Caco-2 (cell line): ENCODE measurements around the gene ITIH5. TPM values are rescaled to one million over a fixed set of nuclear protein-coding genes. Genes with fewer than 3 reads are reported as not detected.

Experiments used
- BruUV-seq: library from RNA; stranded (reverse); fragments of 400-500 nt; replicated peaks from 2 replicates; lab custom pipeline; 2021; lab: Mats Ljungman, UMichigan
- CTCF ChIA-PET: fragments of 300-600 bp; sonication (Branson Sonifier 250); formaldehyde crosslinking; loops from one replicate; lab custom pipeline; 2022; ENCODE audit warnings: antibody characterized with exemption; lab: Charles Lee
- POLR2A ChIA-PET: fragments of 300-600 bp; sonication (Branson Sonifier 250); formaldehyde crosslinking; loops from one replicate; lab custom pipeline; 2022; ENCODE audit warnings: antibody characterized with exemption; lab: Charles Lee
- DNase-seq, 2 experiments: peaks; one replicate each; pipeline versions ENCODE4 v3.0.0 to v3.0.0-alpha.2; 2020 to 2022
- H3K27me3 ChIP-seq: replicated peaks from 2 replicates; pipeline ENCODE4 v1.6.0; 2011; ENCODE audit warnings: low read length; ENCODE audit not compliant: control insufficient read depth, insufficient read depth
- H3K36me3 ChIP-seq: 2 replicates; pipeline ENCODE4 v1.5.1; 2011; ENCODE audit warnings: low read length; ENCODE audit not compliant: control insufficient read depth, insufficient read depth
- H3K4me1 ChIP-seq: fragments of 250-450 bp; sonication (Bioruptor Pico); 2 replicates; pipeline ENCODE4 v1.5.1; 2020; ENCODE audit warnings: mild to moderate bottlenecking
- H3K4me3 ChIP-seq: 2 replicates; pipeline ENCODE4 v1.5.1; 2011; ENCODE audit warnings: low read depth, mild to moderate bottlenecking, control low read depth, low read length
- H3K9me3 ChIP-seq: fragments of 250-450 bp; sonication (Bioruptor Pico); 2 replicates; pipeline ENCODE4 v1.5.1; 2020; ENCODE audit warnings: mild to moderate bottlenecking, moderate library complexity
- H3K27ac Mint-ChIP-seq: one replicate; pipeline ENCODE4 v1.8.0; 2022; ENCODE audit warnings: mixed read lengths; ENCODE audit not compliant: unreplicated experiment
- H3K27me3 Mint-ChIP-seq: one replicate; pipeline ENCODE4 v1.8.0; 2022; ENCODE audit warnings: mixed read lengths; ENCODE audit not compliant: insufficient read depth, unreplicated experiment
- H3K36me3 Mint-ChIP-seq: one replicate; pipeline ENCODE4 v1.8.0; 2022; ENCODE audit warnings: mild to moderate bottlenecking, mixed read lengths; ENCODE audit not compliant: insufficient read depth, unreplicated experiment
- H3K4me1 Mint-ChIP-seq: one replicate; pipeline ENCODE4 v1.8.0; 2022; ENCODE audit warnings: low read depth, mixed read lengths; ENCODE audit not compliant: unreplicated experiment
- H3K4me3 Mint-ChIP-seq: one replicate; pipeline ENCODE4 v1.8.0; 2022; ENCODE audit warnings: mild to moderate bottlenecking, moderate library complexity, mixed read lengths; ENCODE audit not compliant: unreplicated experiment
- H3K9me3 Mint-ChIP-seq: one replicate; pipeline ENCODE4 v1.8.0; 2022; ENCODE audit warnings: mixed read lengths; ENCODE audit not compliant: unreplicated experiment
- CTCF ChIP-seq, 2 experiments: fragments of 200-600 bp in 1 of 2; IDR thresholded peaks; 1 replicate in 1 of 2; 2 replicates in 1 of 2; pipeline versions ENCODE4 v1.5.1 to v1.8.0; 2011 to 2022; ENCODE audit warnings: antibody characterized with exemption in 1 of 2, control low read depth in 1 of 2, inconsistent platforms in 1 of 2, low read depth in 1 of 2, low read length in 1 of 2, mild to moderate bottlenecking in 1 of 2, moderate library complexity in 1 of 2; ENCODE audit not compliant: insufficient read depth in 1 of 2, severe bottlenecking in 1 of 2, unreplicated experiment in 1 of 2
- intact Hi-C: fragments of 100-400 bp; cut with micrococcal nuclease; formaldehyde crosslinking; loops from one replicate; pipeline ENCODE4 v1.10.0; 2022; ENCODE audit not compliant: unreplicated experiment
- total RNA-seq: library from RNA; stranded (reverse); gene quantifications from 2 replicates; pipeline ENCODE4 v1.2.3, GENCODE V29; 2022

Gene ITIH5
- total RNA-seq, 1 experiment from 2014 or later = 0.18 TPM

GRCh38 chr10:7533657-7534479, 132.9 kb downstream of the ITIH5 start:
- no peak for TF ChIP-seq CTCF (IDR thresholded peaks at IDR 0.05; ENCODE audit: insufficient read depth in 1 of 2, low read depth in 1 of 2, low read length in 1 of 2, severe bottlenecking in 1 of 2, unreplicated experiment in 1 of 2)
- no peaks in the 10 kb centered on the region for H3K36me3 ChIP-seq
- H3K27me3 ChIP-seq = no peaks in the 10 kb centered on the region
- BruUV-seq = no TSS peak
- H3K27ac Mint-ChIP-seq = no peak overlapping the region
- H3K4me3 ChIP-seq = no peak overlapping the region
- H3K4me3 Mint-ChIP-seq = no peak overlapping the region
- H3K4me1 ChIP-seq = no peaks in the 10 kb centered on the region; the same call in 1 of the 2 replicates
- peaks cover 6% of the 10 kb centered on the region for H3K4me1 Mint-ChIP-seq
- DNase-seq = no peak
- H3K27me3 Mint-ChIP-seq = no peaks in the 10 kb centered on the region
- no peaks in the 10 kb centered on the region for H3K9me3 ChIP-seq
- H3K36me3 Mint-ChIP-seq = no peaks in the 10 kb centered on the region
- CTCF ChIA-PET = interaction anchor here (0.9 to 3.5 kb wide), 3 partner anchors 8 to 153 kb away, joined by 5 to 18 read pairs (median 13); no protein-coding TSS in a partner anchor
- H3K9me3 Mint-ChIP-seq = peaks cover 8% of the 10 kb centered on the region
- POLR2A ChIA-PET = no interaction called here
- intact Hi-C loops = loop anchor here (1.0 kb wide), 1 partner anchor 7 kb away; no protein-coding TSS in a partner anchor

- H3K36me3 Mint-ChIP-seq = no peaks in the 10 kb centered on the region
- Histone ChIP-seq H3K27me3 (no peaks in the 10 kb centered on the region), H3K4me3 (no peak overlapping the region), H3K36me3 (no peaks in the 10 kb centered on the region), H3K9me3 (no peaks in the 10 kb centered on the region), H3K4me1 (no peaks in the 10 kb centered on the region; the same call in 1 of the 2 replicates)
- POLR2A ChIA-PET = no interaction called here
- DNase-seq = no peak
- H3K9me3 Mint-ChIP-seq = no peaks in the 10 kb centered on the region
- H3K27ac Mint-ChIP-seq = no peak overlapping the region
- CTCF ChIA-PET = interaction anchor here (0.9 to 3.5 kb wide), 3 partner anchors 7 to 154 kb away, joined by 5 to 18 read pairs (median 13); no protein-coding TSS in a partner anchor
- no peak overlapping the region for H3K4me3 Mint-ChIP-seq
- intact Hi-C loops = loop anchor here (1.0 kb wide), 1 partner anchor 8 kb away; no protein-coding TSS in a partner anchor
- no peak for TF ChIP-seq CTCF (IDR thresholded peaks at IDR 0.05; ENCODE audit: insufficient read depth in 1 of 2, low read depth in 1 of 2, low read length in 1 of 2, severe bottlenecking in 1 of 2, unreplicated experiment in 1 of 2)
- no TSS peak for BruUV-seq
- H3K4me1 Mint-ChIP-seq = peaks cover 6% of the 10 kb centered on the region
- no peaks in the 10 kb centered on the region for H3K27me3 Mint-ChIP-seq
These were observed 133.9 kb downstream of the ITIH5 start for GRCh38 chr10:7532723-7533498.

- no peaks in the 10 kb centered on the region for H3K9me3 ChIP-seq
- POLR2A ChIA-PET = no interaction called here
- H3K4me1 ChIP-seq = no peaks in the 10 kb centered on the region; the same call in 1 of the 2 replicates
- peak; percentile 54 to 78 for TF ChIP-seq CTCF (IDR thresholded peaks at IDR 0.05; ENCODE audit: insufficient read depth in 1 of 2, low read depth in 1 of 2, low read length in 1 of 2, severe bottlenecking in 1 of 2, unreplicated experiment in 1 of 2)
- DNase-seq = peak; percentile 71 to 76
- Mint-ChIP-seq H3K27me3 (peaks cover 8% of the 10 kb centered on the region), H3K27ac (no peak overlapping the region), H3K9me3 (no peaks in the 10 kb centered on the region), H3K4me1 (peaks cover 15% of the 10 kb centered on the region), H3K4me3 (no peak overlapping the region), H3K36me3 (no peaks in the 10 kb centered on the region)
- CTCF ChIA-PET = interaction anchor here (0.9 to 3.0 kb wide), 4 partner anchors 157 to 227 kb away, joined by 3 to 66 read pairs (median 6); partner anchors contain the start of gene ITIH2
- no peak overlapping the region for H3K4me3 ChIP-seq
- intact Hi-C loops = loop anchor here (1.0 to 10.0 kb wide), 6 partner anchors 12 to 518 kb away; no protein-coding TSS in a partner anchor
- no TSS peak for BruUV-seq
- H3K36me3 ChIP-seq = no peaks in the 10 kb centered on the region
- no peaks in the 10 kb centered on the region for H3K27me3 ChIP-seq
These were observed 137.1 kb downstream of the ITIH5 start for GRCh38 chr10:7529638-7530037.
